ENCODE measurements around the gene TNK1.
A peak's percentile ranks its signal among the peaks of the same experiment; 100 is the strongest.

The TNK1 gene

GRCh38 chr17:7408252-7408727 lies 27.4 kb downstream of the TNK1 start:
- H3K9ac ChIP-seq (ENCODE audit: low read depth, low read length): no peak overlapping the region
- peaks cover 11% of the 10 kb centered on the region for H3K4me1 ChIP-seq (ENCODE audit: control insufficient read depth, insufficient read depth, low read length)
- peaks cover 7% of the 10 kb centered on the region for H3K27me3 ChIP-seq (ENCODE audit: control insufficient read depth, insufficient read depth, low read length)
- no peaks in the 10 kb centered on the region for H3K9me3 ChIP-seq (ENCODE audit: control insufficient read depth, insufficient read depth, low read length)
- H3K4me3 ChIP-seq (ENCODE audit: low read depth, low read length): peak overlapping the region; percentile 50
- H3K36me3 ChIP-seq (ENCODE audit: control insufficient read depth, insufficient read depth, low read length): peaks cover 23% of the 10 kb centered on the region

GRCh38 chr17:7408863-7409262 lies 28.0 kb downstream of the TNK1 start:
- Histone ChIP-seq H3K36me3 (ENCODE audit: control insufficient read depth, insufficient read depth, low read length) (peaks cover 23% of the 10 kb centered on the region), H3K27me3 (ENCODE audit: control insufficient read depth, insufficient read depth, low read length) (peaks cover 7% of the 10 kb centered on the region), H3K4me3 (ENCODE audit: low read depth, low read length) (peak overlapping the region; percentile 50), H3K9ac (ENCODE audit: low read depth, low read length) (no peak overlapping the region), H3K9me3 (ENCODE audit: control insufficient read depth, insufficient read depth, low read length) (no peaks in the 10 kb centered on the region), H3K4me1 (ENCODE audit: control insufficient read depth, insufficient read depth, low read length) (peaks cover 11% of the 10 kb centered on the region)

- Histone ChIP-seq H3K4me3 (ENCODE audit: low read depth, low read length) (no peak overlapping the region), H3K36me3 (ENCODE audit: control insufficient read depth, insufficient read depth, low read length) (peaks cover 28% of the 10 kb centered on the region), H3K9ac (ENCODE audit: low read depth, low read length) (no peak overlapping the region), H3K4me1 (ENCODE audit: control insufficient read depth, insufficient read depth, low read length) (peaks cover 11% of the 10 kb centered on the region), H3K27me3 (ENCODE audit: control insufficient read depth, insufficient read depth, low read length) (peaks cover 7% of the 10 kb centered on the region), H3K9me3 (ENCODE audit: control insufficient read depth, insufficient read depth, low read length) (no peaks in the 10 kb centered on the region)
Observed at GRCh38 chr17:7409716-7410115, 28.8 kb downstream of the TNK1 start.

GRCh38 chr17:7410634-7411426 lies 29.9 kb downstream of the TNK1 start:
- H3K9me3 ChIP-seq (ENCODE audit: control insufficient read depth, insufficient read depth, low read length): no peaks in the 10 kb centered on the region
- H3K36me3 ChIP-seq (ENCODE audit: control insufficient read depth, insufficient read depth, low read length): peaks cover 36% of the 10 kb centered on the region
- H3K4me3 ChIP-seq (ENCODE audit: low read depth, low read length): no peak overlapping the region
- H3K4me1 ChIP-seq (ENCODE audit: control insufficient read depth, insufficient read depth, low read length): peaks cover 11% of the 10 kb centered on the region
- H3K27me3 ChIP-seq (ENCODE audit: control insufficient read depth, insufficient read depth, low read length): peaks cover 7% of the 10 kb centered on the region
- H3K9ac ChIP-seq (ENCODE audit: low read depth, low read length): no peak overlapping the region

GRCh38 chr17:7411427-7411750 lies 30.5 kb downstream of the TNK1 start:
- Histone ChIP-seq H3K9ac (ENCODE audit: low read depth, low read length) (no peak overlapping the region), H3K4me1 (ENCODE audit: control insufficient read depth, insufficient read depth, low read length) (peaks cover 11% of the 10 kb centered on the region), H3K36me3 (ENCODE audit: control insufficient read depth, insufficient read depth, low read length) (peaks cover 36% of the 10 kb centered on the region), H3K27me3 (ENCODE audit: control insufficient read depth, insufficient read depth, low read length) (peaks cover 7% of the 10 kb centered on the region), H3K4me3 (ENCODE audit: low read depth, low read length) (no peak overlapping the region), H3K9me3 (ENCODE audit: control insufficient read depth, insufficient read depth, low read length) (no peaks in the 10 kb centered on the region)

- H3K4me3 ChIP-seq (ENCODE audit: low read depth, low read length): no peak overlapping the region
- no peaks in the 10 kb centered on the region for H3K9me3 ChIP-seq (ENCODE audit: control insufficient read depth, insufficient read depth, low read length)
- peaks cover 7% of the 10 kb centered on the region for H3K4me1 ChIP-seq (ENCODE audit: control insufficient read depth, insufficient read depth, low read length)
- peaks cover 46% of the 10 kb centered on the region for H3K36me3 ChIP-seq (ENCODE audit: control insufficient read depth, insufficient read depth, low read length)
- H3K9ac ChIP-seq (ENCODE audit: low read depth, low read length): no peak overlapping the region
- peaks cover 5% of the 10 kb centered on the region for H3K27me3 ChIP-seq (ENCODE audit: control insufficient read depth, insufficient read depth, low read length)
Observed at GRCh38 chr17:7413346-7413985, 32.6 kb downstream of the TNK1 start.

GRCh38 chr17:7414837-7415236 lies 33.9 kb downstream of the TNK1 start:
- Histone ChIP-seq H3K27me3 (ENCODE audit: control insufficient read depth, insufficient read depth, low read length) (no peaks in the 10 kb centered on the region), H3K9me3 (ENCODE audit: control insufficient read depth, insufficient read depth, low read length) (no peaks in the 10 kb centered on the region), H3K4me1 (ENCODE audit: control insufficient read depth, insufficient read depth, low read length) (peaks cover 4% of the 10 kb centered on the region), H3K4me3 (ENCODE audit: low read depth, low read length) (no peak overlapping the region), H3K9ac (ENCODE audit: low read depth, low read length) (no peak overlapping the region), H3K36me3 (ENCODE audit: control insufficient read depth, insufficient read depth, low read length) (peaks cover 38% of the 10 kb centered on the region)

GRCh38 chr17:7415784-7416183 lies 34.9 kb downstream of the TNK1 start:
- H3K4me3 ChIP-seq (ENCODE audit: low read depth, low read length): no peak overlapping the region
- no peak overlapping the region for H3K9ac ChIP-seq (ENCODE audit: low read depth, low read length)
- peaks cover 4% of the 10 kb centered on the region for H3K4me1 ChIP-seq (ENCODE audit: control insufficient read depth, insufficient read depth, low read length)
- no peaks in the 10 kb centered on the region for H3K9me3 ChIP-seq (ENCODE audit: control insufficient read depth, insufficient read depth, low read length)
- no peaks in the 10 kb centered on the region for H3K27me3 ChIP-seq (ENCODE audit: control insufficient read depth, insufficient read depth, low read length)
- peaks cover 35% of the 10 kb centered on the region for H3K36me3 ChIP-seq (ENCODE audit: control insufficient read depth, insufficient read depth, low read length)

GRCh38 chr17:7416323-7416722 lies 35.4 kb downstream of the TNK1 start:
- H3K27me3 ChIP-seq (ENCODE audit: control insufficient read depth, insufficient read depth, low read length): no peaks in the 10 kb centered on the region
- H3K36me3 ChIP-seq (ENCODE audit: control insufficient read depth, insufficient read depth, low read length): peaks cover 35% of the 10 kb centered on the region
- H3K4me1 ChIP-seq (ENCODE audit: control insufficient read depth, insufficient read depth, low read length): peaks cover 4% of the 10 kb centered on the region
- no peak overlapping the region for H3K4me3 ChIP-seq (ENCODE audit: low read depth, low read length)
- H3K9ac ChIP-seq (ENCODE audit: low read depth, low read length): no peak overlapping the region
- no peaks in the 10 kb centered on the region for H3K9me3 ChIP-seq (ENCODE audit: control insufficient read depth, insufficient read depth, low read length)

GRCh38 chr17:7417056-7417655 lies 36.3 kb downstream of the TNK1 start:
- no peak overlapping the region for H3K4me3 ChIP-seq (ENCODE audit: low read depth, low read length)
- H3K27me3 ChIP-seq (ENCODE audit: control insufficient read depth, insufficient read depth, low read length): no peaks in the 10 kb centered on the region
- H3K9ac ChIP-seq (ENCODE audit: low read depth, low read length): no peak overlapping the region
- H3K36me3 ChIP-seq (ENCODE audit: control insufficient read depth, insufficient read depth, low read length): peaks cover 35% of the 10 kb centered on the region
- peaks cover 4% of the 10 kb centered on the region for H3K4me1 ChIP-seq (ENCODE audit: control insufficient read depth, insufficient read depth, low read length)
- H3K9me3 ChIP-seq (ENCODE audit: control insufficient read depth, insufficient read depth, low read length): no peaks in the 10 kb centered on the region

GRCh38 chr17:7418472-7419152 lies 37.7 kb downstream of the TNK1 start:
- H3K27me3 ChIP-seq (ENCODE audit: control insufficient read depth, insufficient read depth, low read length): no peaks in the 10 kb centered on the region
- no peak overlapping the region for H3K4me3 ChIP-seq (ENCODE audit: low read depth, low read length)
- H3K9me3 ChIP-seq (ENCODE audit: control insufficient read depth, insufficient read depth, low read length): no peaks in the 10 kb centered on the region
- H3K9ac ChIP-seq (ENCODE audit: low read depth, low read length): no peak overlapping the region
- H3K36me3 ChIP-seq (ENCODE audit: control insufficient read depth, insufficient read depth, low read length): peaks cover 35% of the 10 kb centered on the region
- H3K4me1 ChIP-seq (ENCODE audit: control insufficient read depth, insufficient read depth, low read length): no peaks in the 10 kb centered on the region

Measured in iPS-15b (cell line).